ENCODE data around the gene PLCB1.

The PLCB1 gene

DNA sequence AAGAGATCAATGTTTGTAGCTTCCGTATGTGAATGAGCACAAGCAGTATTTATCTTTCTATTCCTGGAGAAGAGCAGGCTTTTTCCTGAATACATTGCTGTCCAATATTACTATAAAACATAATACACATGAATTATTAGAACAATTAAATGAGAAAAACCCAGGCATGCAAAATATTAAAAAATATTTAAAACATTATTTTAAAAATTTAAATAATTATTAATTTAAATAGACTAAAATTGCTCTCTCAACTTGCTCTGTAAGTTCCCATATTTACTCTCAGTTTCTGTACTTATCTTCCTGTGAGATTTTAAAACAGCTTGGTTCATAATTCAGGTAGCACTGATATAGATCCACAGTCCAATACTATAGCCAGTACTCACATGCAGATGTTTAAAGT, 97.0 kb downstream of the PLCB1 start:
- no peaks in the 10 kb centered on the region for H3F3A ChIP-seq (ENCODE audit: control insufficient read depth, insufficient read depth)
- no peaks in the 10 kb centered on the region for H3K4me1 ChIP-seq (ENCODE audit: control insufficient read depth, low read length)
- no peaks in the 10 kb centered on the region; the same call in 1 of the 2 replicates for H3K9me2 ChIP-seq (replicated peaks; ENCODE audit: control insufficient read depth, low read length)
- H4K20me1 ChIP-seq (ENCODE audit: control insufficient read depth, insufficient read depth, low read depth, low read length) = no peaks in the 10 kb centered on the region
- TF ChIP-seq, protein P1, sequence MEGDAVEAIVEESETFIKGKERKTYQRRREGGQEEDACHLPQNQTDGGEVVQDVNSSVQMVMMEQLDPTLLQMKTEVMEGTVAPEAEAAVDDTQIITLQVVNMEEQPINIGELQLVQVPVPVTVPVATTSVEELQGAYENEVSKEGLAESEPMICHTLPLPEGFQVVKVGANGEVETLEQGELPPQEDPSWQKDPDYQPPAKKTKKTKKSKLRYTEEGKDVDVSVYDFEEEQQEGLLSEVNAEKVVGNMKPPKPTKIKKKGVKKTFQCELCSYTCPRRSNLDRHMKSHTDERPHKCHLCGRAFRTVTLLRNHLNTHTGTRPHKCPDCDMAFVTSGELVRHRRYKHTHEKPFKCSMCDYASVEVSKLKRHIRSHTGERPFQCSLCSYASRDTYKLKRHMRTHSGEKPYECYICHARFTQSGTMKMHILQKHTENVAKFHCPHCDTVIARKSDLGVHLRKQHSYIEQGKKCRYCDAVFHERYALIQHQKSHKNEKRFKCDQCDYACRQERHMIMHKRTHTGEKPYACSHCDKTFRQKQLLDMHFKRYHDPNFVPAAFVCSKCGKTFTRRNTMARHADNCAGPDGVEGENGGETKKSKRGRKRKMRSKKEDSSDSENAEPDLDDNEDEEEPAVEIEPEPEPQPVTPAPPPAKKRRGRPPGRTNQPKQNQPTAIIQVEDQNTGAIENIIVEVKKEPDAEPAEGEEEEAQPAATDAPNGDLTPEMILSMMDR (IDR thresholded peaks at IDR 0.05; ENCODE audit: low read depth, low read length, poor library complexity, severe bottlenecking) = no peak
- no peak for TF ChIP-seq EZH2phosphoT487 (IDR thresholded peaks at IDR 0.05; ENCODE audit: borderline replicate concordance, low read length)
- H3K27me3 ChIP-seq (ENCODE audit: control insufficient read depth, low read length) = no peaks in the 10 kb centered on the region
- no peak overlapping the region for H3K4me2 ChIP-seq (ENCODE audit: low read length)
- no peak overlapping the region for H3K4me3 ChIP-seq (ENCODE audit: low read length)
- no peaks in the 10 kb centered on the region for H3K79me2 ChIP-seq (ENCODE audit: control insufficient read depth, low read length)
- no peaks in the 10 kb centered on the region for H3K36me3 ChIP-seq (ENCODE audit: control insufficient read depth, low read length)
- H3K9me3 ChIP-seq (ENCODE audit: control insufficient read depth, insufficient read depth, low read length) = no peaks in the 10 kb centered on the region
- H3K27ac ChIP-seq (ENCODE audit: low read depth, low read length) = no peak overlapping the region

DNA sequence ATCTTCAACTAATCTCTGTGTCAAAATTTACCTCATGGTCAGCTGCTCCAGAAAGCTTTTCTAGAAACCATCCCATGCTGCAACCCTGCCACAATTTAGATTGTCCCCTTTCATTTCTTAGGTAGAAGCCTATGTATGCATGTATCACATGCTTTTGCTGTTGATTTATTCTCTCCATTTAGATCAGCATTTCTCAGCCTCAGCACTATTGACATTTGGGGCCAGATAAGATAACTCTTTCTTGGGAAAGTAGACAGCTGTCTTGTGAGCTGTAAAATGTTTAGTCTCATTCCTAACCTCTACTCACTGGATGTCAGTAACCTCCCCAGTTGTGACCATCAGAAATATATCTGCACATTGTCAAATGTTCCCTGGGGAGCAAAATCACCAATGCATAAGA, 99.0 kb downstream of the PLCB1 start:
- Histone ChIP-seq H3K36me3 (ENCODE audit: control insufficient read depth, low read length) (no peaks in the 10 kb centered on the region), H3K4me3 (ENCODE audit: low read length) (no peak overlapping the region), H3K9me2 (replicated peaks; ENCODE audit: control insufficient read depth, low read length) (no peaks in the 10 kb centered on the region; the same call in 1 of the 2 replicates), H3K79me2 (ENCODE audit: control insufficient read depth, low read length) (no peaks in the 10 kb centered on the region), H3K9me3 (ENCODE audit: control insufficient read depth, insufficient read depth, low read length) (no peaks in the 10 kb centered on the region), H3K27me3 (ENCODE audit: control insufficient read depth, low read length) (no peaks in the 10 kb centered on the region), H3F3A (ENCODE audit: control insufficient read depth, insufficient read depth) (no peaks in the 10 kb centered on the region), H3K4me2 (ENCODE audit: low read length) (no peak overlapping the region), H4K20me1 (ENCODE audit: control insufficient read depth, insufficient read depth, low read depth, low read length) (no peaks in the 10 kb centered on the region), H3K4me1 (ENCODE audit: control insufficient read depth, low read length) (no peaks in the 10 kb centered on the region), H3K27ac (ENCODE audit: low read depth, low read length) (no peak overlapping the region)
- TF ChIP-seq, protein P1 (IDR thresholded peaks at IDR 0.05; ENCODE audit: low read depth, low read length, poor library complexity, severe bottlenecking) = no peak
- no peak for TF ChIP-seq EZH2phosphoT487 (IDR thresholded peaks at IDR 0.05; ENCODE audit: borderline replicate concordance, low read length)

DNA sequence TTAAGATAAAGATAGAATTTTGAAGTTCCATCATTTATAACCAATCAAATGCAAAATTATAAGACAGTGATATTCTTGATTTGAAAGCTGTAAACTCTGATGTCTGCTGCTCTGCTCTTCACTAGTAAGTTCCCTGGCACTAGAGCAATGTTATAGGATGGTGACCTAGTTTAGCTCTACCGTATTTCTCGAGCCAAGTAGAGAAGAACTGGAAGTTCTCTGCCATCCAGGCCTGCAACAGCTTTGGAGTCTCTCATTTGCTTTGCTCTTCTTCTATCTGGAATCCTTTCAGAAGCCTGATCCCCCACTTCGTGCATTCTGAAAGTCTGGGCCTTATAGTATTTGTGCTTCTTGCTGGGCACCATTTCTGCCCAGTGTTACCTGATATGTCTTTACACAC, 100.3 kb downstream of the PLCB1 start:
- H3K4me3 ChIP-seq (ENCODE audit: low read length) = no peak overlapping the region
- no peaks in the 10 kb centered on the region for H3K4me1 ChIP-seq (ENCODE audit: control insufficient read depth, low read length)
- no peak overlapping the region for H3K27ac ChIP-seq (ENCODE audit: low read depth, low read length)
- no peaks in the 10 kb centered on the region for H4K20me1 ChIP-seq (ENCODE audit: control insufficient read depth, insufficient read depth, low read depth, low read length)
- no peaks in the 10 kb centered on the region for H3K27me3 ChIP-seq (ENCODE audit: control insufficient read depth, low read length)
- H3K36me3 ChIP-seq (ENCODE audit: control insufficient read depth, low read length) = no peaks in the 10 kb centered on the region
- no peaks in the 10 kb centered on the region for H3K79me2 ChIP-seq (ENCODE audit: control insufficient read depth, low read length)
- no peaks in the 10 kb centered on the region for H3K9me2 ChIP-seq (replicated peaks; ENCODE audit: control insufficient read depth, low read length)
- TF ChIP-seq, protein P1 (IDR thresholded peaks at IDR 0.05; ENCODE audit: low read depth, low read length, poor library complexity, severe bottlenecking) = no peak
- TF ChIP-seq EZH2phosphoT487 (IDR thresholded peaks at IDR 0.05; ENCODE audit: borderline replicate concordance, low read length) = no peak
- H3K4me2 ChIP-seq (ENCODE audit: low read length) = no peak overlapping the region
- no peaks in the 10 kb centered on the region for H3F3A ChIP-seq (ENCODE audit: control insufficient read depth, insufficient read depth)
- H3K9me3 ChIP-seq (ENCODE audit: control insufficient read depth, insufficient read depth, low read length) = no peaks in the 10 kb centered on the region

DNA sequence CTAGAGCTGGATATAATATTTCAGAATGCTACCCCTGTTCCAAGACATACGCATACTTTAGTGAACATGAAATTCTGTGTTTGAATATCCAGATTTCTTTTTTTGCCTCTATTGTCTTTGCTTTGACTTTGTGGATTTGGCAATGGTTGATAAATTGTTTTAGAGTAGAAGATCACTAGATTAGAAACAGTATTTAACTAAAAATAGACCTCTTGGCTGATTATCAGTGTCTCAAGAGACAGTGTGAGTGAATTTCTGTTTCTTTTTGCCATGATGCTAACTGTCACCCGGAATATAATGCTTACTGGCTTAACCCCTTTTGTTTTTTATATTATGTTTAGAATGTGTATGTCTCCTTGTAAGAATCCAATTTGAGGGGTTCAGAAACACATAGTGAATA, 102.5 kb downstream of the PLCB1 start:
- TF ChIP-seq EZH2phosphoT487 (IDR thresholded peaks at IDR 0.05; ENCODE audit: borderline replicate concordance, low read length) = no peak
- TF ChIP-seq, protein P1 (IDR thresholded peaks at IDR 0.05; ENCODE audit: low read depth, low read length, poor library complexity, severe bottlenecking) = no peak
- no peaks in the 10 kb centered on the region for H3F3A ChIP-seq (ENCODE audit: control insufficient read depth, insufficient read depth)
- no peaks in the 10 kb centered on the region for H3K9me3 ChIP-seq (ENCODE audit: control insufficient read depth, insufficient read depth, low read length)
- H4K20me1 ChIP-seq (ENCODE audit: control insufficient read depth, insufficient read depth, low read depth, low read length) = no peaks in the 10 kb centered on the region
- H3K79me2 ChIP-seq (ENCODE audit: control insufficient read depth, low read length) = no peaks in the 10 kb centered on the region
- H3K4me3 ChIP-seq (ENCODE audit: low read length) = no peak overlapping the region
- H3K36me3 ChIP-seq (ENCODE audit: control insufficient read depth, low read length) = no peaks in the 10 kb centered on the region
- H3K27ac ChIP-seq (ENCODE audit: low read depth, low read length) = no peak overlapping the region
- no peaks in the 10 kb centered on the region for H3K9me2 ChIP-seq (replicated peaks; ENCODE audit: control insufficient read depth, low read length)
- H3K4me2 ChIP-seq (ENCODE audit: low read length) = no peak overlapping the region
- H3K27me3 ChIP-seq (ENCODE audit: control insufficient read depth, low read length) = no peaks in the 10 kb centered on the region
- H3K4me1 ChIP-seq (ENCODE audit: control insufficient read depth, low read length) = no peaks in the 10 kb centered on the region
